DMS114 treated with DMSO at 0.1 percent for 48 hours (cell line): ENCODE measurements around the gene GDF2.

Experiments
- DNase-seq: peaks from one replicate; lab custom pipeline; 2025; ENCODE audit not compliant: unreplicated experiment; lab: John Stamatoyannopoulos, UW

The GDF2 gene

GRCh38 chr10:47322300-47323061, at the start of gene GDF2:
GDF2 (plus strand) TSS chr10:47322454; CDS start chr10:47322669, 215 bp downstream.
- DNase-seq: no peak

- DNase-seq: no peak
Measured at GRCh38 chr10:47276071-47276470, 46.2 kb upstream of the GDF2 start.

- no peak for DNase-seq
Measured at GRCh38 chr10:47276576-47277351, 45.5 kb upstream of the GDF2 start.

- no peak for DNase-seq
Measured at GRCh38 chr10:47277352-47278151, 44.7 kb upstream of the GDF2 start.

GRCh38 chr10:47278152-47278473, 44.1 kb upstream of the GDF2 start:
- no peak for DNase-seq

GRCh38 chr10:47278720-47279119, 43.5 kb upstream of the GDF2 start:
- DNase-seq: no peak

- DNase-seq: no peak
Measured at GRCh38 chr10:47279276-47279675, 43.0 kb upstream of the GDF2 start.

GRCh38 chr10:47282005-47282656, 40.1 kb upstream of the GDF2 start:
- no peak for DNase-seq

GRCh38 chr10:47282657-47283018, 39.6 kb upstream of the GDF2 start:
- DNase-seq: no peak

GRCh38 chr10:47283101-47283630, 39.1 kb upstream of the GDF2 start:
- no peak for DNase-seq

GRCh38 chr10:47283848-47284247, 38.4 kb upstream of the GDF2 start:
- no peak for DNase-seq

GRCh38 chr10:47285381-47286115, 36.7 kb upstream of the GDF2 start:
- no peak for DNase-seq

- DNase-seq: no peak
Measured at GRCh38 chr10:47286116-47286505, 36.1 kb upstream of the GDF2 start.

GRCh38 chr10:47286591-47287315, 35.5 kb upstream of the GDF2 start:
- no peak for DNase-seq

- DNase-seq: no peak
Measured at GRCh38 chr10:47287365-47287802, 34.9 kb upstream of the GDF2 start.

GRCh38 chr10:47287805-47288204, 34.4 kb upstream of the GDF2 start:
- no peak for DNase-seq

- DNase-seq: no peak
Measured at GRCh38 chr10:47288236-47288635, 34.0 kb upstream of the GDF2 start.

GRCh38 chr10:47288916-47289495, 33.2 kb upstream of the GDF2 start:
- DNase-seq: no peak

GRCh38 chr10:47289921-47290320, 32.3 kb upstream of the GDF2 start:
- DNase-seq: no peak
